AG10803 (cell line): ENCODE measurements around the gene WDR5B.

Source experiments
- DNase-seq: peaks from one replicate; pipeline ENCODE4 v3.0.0; 2010; ENCODE audit warnings: low read depth
- H3K4me3 ChIP-seq: 2 replicates; pipeline ENCODE4 v1.5.1; 2011; ENCODE audit warnings: mild to moderate bottlenecking, low read length, control low read depth
- TF ChIP-seq, protein P1 (sequence below): conservative IDR thresholded peaks from 2 replicates; pipeline ENCODE4 v1.5.1; 2011; ENCODE audit warnings: mild to moderate bottlenecking, low read length, control low read depth, inconsistent platforms

The WDR5B gene

GRCh38 chr3:122415762-122416654 lies at the start of gene WDR5B:
WDR5B (minus strand) TSS chr3:122416062; CDS start chr3:122415528, 534 bp downstream.
- peak within 1 kb of the TSS; percentile 78 for H3K4me3 ChIP-seq
- peak; percentile 96 for DNase-seq
- TF ChIP-seq, protein P1, sequence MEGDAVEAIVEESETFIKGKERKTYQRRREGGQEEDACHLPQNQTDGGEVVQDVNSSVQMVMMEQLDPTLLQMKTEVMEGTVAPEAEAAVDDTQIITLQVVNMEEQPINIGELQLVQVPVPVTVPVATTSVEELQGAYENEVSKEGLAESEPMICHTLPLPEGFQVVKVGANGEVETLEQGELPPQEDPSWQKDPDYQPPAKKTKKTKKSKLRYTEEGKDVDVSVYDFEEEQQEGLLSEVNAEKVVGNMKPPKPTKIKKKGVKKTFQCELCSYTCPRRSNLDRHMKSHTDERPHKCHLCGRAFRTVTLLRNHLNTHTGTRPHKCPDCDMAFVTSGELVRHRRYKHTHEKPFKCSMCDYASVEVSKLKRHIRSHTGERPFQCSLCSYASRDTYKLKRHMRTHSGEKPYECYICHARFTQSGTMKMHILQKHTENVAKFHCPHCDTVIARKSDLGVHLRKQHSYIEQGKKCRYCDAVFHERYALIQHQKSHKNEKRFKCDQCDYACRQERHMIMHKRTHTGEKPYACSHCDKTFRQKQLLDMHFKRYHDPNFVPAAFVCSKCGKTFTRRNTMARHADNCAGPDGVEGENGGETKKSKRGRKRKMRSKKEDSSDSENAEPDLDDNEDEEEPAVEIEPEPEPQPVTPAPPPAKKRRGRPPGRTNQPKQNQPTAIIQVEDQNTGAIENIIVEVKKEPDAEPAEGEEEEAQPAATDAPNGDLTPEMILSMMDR: peak; percentile 22

- TF ChIP-seq, protein P1: no peak
- no peak for DNase-seq
- no peak overlapping the region for H3K4me3 ChIP-seq
These were observed 48.8 kb upstream of the WDR5B start for GRCh38 chr3:122464659-122465058.

DNA sequence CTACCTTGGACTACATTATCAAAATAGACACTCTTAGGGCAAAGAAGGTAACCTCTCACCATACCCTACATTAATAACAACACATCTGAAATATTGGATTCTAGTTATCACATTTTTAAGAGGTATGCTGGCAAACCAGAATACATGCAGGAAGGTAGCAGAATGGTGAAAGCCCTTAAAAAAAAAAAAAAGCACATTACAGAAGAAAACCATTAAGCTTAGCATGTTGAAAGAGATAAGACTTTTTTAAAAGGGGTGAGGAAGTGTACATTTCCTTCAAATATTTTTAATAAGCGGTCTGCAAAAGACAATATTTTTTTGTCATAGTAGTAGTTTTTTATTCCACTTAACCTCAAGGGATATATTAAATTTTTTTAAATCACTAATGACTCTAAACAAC lies 46.5 kb upstream of the WDR5B start:
- no peak for DNase-seq
- no peak overlapping the region for H3K4me3 ChIP-seq
- TF ChIP-seq, protein P1: no peak

DNA sequence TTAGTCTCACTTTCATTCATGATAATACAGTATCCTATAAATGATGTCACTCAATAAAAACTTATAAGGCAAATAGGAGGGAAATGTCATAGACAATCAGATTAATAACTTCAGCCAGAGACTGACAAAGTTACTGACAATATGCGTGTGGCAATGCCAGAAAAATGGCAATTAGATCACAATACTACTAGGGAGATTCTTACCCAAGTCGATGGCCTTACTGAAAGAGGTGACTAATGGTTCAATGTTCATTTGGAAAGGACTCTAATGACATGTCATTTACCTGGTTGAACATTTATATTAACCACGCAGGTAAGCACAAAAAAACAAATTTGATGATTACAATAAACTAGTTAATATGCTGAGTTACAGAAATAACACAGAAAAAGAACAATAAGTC lies 45.9 kb upstream of the WDR5B start:
- no peak overlapping the region for H3K4me3 ChIP-seq
- TF ChIP-seq, protein P1: no peak

DNA sequence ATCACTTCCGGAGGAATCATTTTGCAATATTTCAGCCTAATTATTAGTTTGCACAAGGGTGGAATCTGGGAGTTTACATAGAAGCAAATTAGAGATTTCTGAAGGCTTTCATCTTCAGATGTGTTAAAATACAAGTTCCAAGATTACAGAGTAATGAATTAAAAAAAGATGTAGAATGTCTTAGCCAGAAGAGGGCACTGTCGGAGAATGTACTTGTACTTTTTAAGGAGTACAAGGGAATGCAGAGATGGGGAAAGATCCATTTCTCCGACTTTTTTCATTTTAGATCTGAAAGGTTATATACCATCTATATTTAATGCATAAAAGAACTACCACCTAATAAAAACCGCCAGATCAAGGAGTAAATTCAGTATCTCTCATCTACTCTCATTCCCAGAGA lies 43.1 kb upstream of the WDR5B start:
- TF ChIP-seq, protein P1: peak; percentile 62
- peak; percentile 73 for DNase-seq

More for the DNA sequence above, 45.9 kb upstream of the WDR5B start:
- no peak for DNase-seq

GRCh38 chr3:122457706-122458105 lies 41.8 kb upstream of the WDR5B start:
- DNase-seq: no peak
- TF ChIP-seq, protein P1: no peak
- H3K4me3 ChIP-seq: no peak overlapping the region

More for the DNA sequence above, 43.1 kb upstream of the WDR5B start:
- H3K4me3 ChIP-seq: no peak overlapping the region

DNA sequence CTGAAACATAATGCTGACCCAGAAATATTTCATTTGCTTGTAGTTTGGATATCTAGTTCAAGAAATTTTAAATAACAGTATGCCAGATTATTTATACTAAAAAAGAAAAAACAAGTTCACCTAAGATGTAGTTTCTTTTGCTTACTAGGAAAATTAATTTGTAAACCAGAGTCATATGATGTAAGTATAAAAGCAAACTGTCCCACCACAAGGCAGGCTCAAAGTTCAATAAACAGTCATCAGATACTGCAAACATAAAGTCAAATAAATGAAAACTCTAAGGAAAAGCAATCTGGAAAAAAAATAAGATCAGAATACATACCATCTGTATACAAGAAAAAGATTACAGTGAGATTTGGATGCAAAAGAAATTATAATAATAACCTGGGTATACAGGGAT lies 40.2 kb upstream of the WDR5B start:
- DNase-seq: no peak
- TF ChIP-seq, protein P1: no peak
- no peak overlapping the region for H3K4me3 ChIP-seq
